ENCODE data around the gene CASKIN2.

DNA sequence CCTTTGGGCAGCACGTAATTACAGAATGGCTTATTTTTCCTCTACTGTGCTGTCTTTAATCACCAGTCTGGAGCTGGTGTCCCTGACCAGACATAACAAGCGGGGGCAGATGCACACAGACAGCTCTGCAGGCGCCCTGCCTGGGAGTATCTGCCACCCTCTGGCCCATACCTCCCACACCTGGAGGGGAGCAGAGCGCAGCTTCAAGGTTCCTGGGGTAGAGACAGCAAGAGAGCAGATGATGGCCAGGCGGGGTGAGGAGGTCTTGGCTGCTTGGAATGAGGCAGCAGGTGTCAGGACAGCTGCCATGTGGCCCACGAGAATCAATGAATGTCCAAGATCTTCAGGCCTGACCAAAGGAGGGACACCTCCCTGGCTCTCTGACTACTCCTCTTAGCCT lies 35.1 kb downstream of the CASKIN2 start:
- no peak for TF ChIP-seq EZH2 (optimal IDR thresholded peaks at IDR 0.05; ENCODE audit: low read depth, low read length)
- TF ChIP-seq, protein P1, sequence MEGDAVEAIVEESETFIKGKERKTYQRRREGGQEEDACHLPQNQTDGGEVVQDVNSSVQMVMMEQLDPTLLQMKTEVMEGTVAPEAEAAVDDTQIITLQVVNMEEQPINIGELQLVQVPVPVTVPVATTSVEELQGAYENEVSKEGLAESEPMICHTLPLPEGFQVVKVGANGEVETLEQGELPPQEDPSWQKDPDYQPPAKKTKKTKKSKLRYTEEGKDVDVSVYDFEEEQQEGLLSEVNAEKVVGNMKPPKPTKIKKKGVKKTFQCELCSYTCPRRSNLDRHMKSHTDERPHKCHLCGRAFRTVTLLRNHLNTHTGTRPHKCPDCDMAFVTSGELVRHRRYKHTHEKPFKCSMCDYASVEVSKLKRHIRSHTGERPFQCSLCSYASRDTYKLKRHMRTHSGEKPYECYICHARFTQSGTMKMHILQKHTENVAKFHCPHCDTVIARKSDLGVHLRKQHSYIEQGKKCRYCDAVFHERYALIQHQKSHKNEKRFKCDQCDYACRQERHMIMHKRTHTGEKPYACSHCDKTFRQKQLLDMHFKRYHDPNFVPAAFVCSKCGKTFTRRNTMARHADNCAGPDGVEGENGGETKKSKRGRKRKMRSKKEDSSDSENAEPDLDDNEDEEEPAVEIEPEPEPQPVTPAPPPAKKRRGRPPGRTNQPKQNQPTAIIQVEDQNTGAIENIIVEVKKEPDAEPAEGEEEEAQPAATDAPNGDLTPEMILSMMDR (IDR thresholded peaks at IDR 0.05; ENCODE audit: low read length) = no peak
- TF ChIP-seq EZH2phosphoT487 (IDR thresholded peaks at IDR 0.05; ENCODE audit: low read length) = no peak

All from MM.1S (cell line).